ENCODE data around the gene RGP1. TPM values are rescaled to one million over a fixed set of nuclear protein-coding genes. Genes with fewer than 3 reads are reported as not detected.

RGP1 gene
- polyA plus RNA-seq, 3 donors: 28.7 to 31.8 (median 31.1) TPM

GRCh38 chr9:35716230-35716629 lies 32.9 kb upstream of the RGP1 start:
- no peak for DNase-seq

DNA sequence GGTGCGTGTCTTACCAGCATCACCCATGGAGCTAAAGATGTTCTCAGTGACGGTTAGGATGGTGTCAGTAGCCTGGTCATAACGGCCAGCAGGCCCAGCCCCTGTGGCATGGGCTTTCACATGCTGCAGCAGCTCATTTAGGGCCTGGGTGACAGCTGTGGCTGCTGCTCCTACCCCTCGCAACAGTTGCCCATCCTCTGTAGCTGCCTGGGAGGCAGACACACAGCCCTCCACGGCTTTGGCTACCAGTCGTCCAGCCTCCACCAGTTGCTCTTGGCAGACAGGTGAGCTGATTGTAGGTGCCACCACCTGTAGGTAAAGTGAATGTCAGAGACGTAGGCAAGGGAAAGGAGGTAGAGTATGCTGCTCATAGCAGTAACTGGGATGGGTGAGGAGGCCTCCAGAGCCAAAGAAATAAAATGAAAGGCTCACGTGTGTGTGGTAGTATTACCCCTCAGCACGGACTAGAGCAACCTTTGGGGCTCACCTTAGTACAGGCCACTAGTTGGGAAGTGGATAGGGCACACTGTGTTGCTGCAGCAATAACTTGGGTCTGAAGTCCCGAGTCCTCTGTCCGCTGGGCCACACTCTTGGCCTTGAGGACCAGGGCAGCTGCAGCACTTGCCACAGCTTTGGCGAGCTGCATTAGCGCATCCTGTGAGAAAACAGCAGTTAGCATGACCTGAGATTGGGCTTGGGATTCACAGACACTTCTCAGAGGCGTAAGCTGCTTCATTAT lies 31.8 kb upstream of the RGP1 start:
- no peak for DNase-seq

DNA sequence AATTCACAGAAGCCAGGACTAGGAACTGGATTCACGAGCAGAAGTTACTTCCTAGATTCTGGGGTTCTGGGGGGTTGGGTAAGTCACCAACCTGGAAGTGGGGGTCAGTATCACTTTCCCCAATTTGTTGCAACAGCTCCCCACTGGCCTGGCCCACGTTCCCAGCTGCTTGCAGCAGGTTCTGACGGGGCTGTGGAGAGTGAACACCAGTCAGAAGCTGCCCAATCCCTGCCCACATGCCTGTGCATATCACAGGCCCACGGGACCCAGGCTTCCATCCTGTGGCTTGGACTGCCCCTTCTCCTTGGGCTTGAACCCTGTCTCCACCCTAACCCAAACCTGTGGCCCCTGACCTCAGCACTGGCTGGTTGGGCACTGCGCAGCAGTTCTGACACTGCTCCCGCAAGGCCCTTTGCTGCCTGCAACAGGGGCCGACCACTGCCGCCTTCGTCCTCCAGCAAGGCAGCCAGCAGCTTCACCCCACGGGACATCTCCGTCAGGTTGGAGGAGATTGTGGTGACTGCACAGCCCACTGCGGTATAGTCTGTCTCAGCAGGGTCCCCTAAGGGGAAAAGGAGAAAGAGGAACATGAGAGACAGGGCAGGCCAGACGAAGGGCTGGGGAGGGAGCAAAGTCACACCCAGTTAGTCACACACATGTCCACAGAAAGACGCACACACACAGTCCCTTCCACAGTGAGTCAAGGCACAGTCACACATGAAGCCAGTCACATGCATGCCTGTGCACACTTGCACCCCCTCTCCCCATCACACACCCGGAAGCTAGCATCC lies 30.2 kb upstream of the RGP1 start:
- DNase-seq: no peak

- no peak for DNase-seq
Observed at GRCh38 chr9:35719546-35719945, 29.5 kb upstream of the RGP1 start.

GRCh38 chr9:35723426-35723825 lies 25.7 kb upstream of the RGP1 start:
- no peak for DNase-seq

DNA sequence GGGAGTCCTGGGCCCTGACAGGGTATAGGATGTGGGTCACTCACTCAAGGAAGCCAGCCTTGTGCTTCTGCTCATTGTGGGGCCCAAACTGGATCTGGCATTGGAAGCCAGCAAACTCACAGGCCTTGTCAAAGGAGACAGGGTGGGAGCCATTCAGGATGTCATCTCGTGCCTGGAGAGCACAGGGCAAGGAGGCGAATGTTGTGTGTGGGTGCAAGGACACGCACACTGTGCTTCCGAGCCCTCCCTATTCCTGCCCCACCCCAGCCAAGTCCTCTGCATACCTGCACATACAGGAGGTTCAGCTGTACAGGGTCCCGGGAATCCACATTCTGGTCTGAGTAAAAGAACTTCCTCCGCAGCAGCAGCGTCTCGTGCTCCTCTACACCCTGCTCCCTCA lies 25.2 kb upstream of the RGP1 start:
- DNase-seq: no peak

DNA sequence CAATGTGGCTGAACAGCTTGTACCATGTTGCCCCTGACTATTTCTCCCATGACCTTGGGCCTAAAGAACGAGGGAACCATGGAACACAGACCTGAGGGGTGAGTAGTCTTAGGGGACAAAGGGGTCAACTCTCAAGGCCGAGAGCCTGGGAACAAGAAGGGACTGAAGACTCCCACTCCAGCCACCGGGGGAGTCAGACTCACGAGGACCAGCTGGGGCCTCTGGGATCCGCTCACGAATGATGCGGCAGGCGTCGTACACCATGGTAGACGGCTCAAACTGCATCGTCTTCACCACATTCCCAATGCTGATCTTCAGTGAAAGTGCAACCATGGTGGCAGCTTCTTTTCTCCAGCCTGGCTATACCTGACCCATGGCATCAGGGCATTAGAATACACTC lies 23.7 kb upstream of the RGP1 start:
- DNase-seq: no peak

GRCh38 chr9:35726931-35727330 lies 22.2 kb upstream of the RGP1 start:
- no peak for DNase-seq

- no peak for DNase-seq
Observed at GRCh38 chr9:35727676-35728040, 21.4 kb upstream of the RGP1 start.

GRCh38 chr9:35728041-35728971 lies 20.8 kb upstream of the RGP1 start:
- no peak for DNase-seq

GRCh38 chr9:35729101-35729500 lies 20.0 kb upstream of the RGP1 start:
- DNase-seq: no peak

GRCh38 chr9:35729700-35730485 lies 19.2 kb upstream of the RGP1 start:
- no peak for DNase-seq

DNA sequence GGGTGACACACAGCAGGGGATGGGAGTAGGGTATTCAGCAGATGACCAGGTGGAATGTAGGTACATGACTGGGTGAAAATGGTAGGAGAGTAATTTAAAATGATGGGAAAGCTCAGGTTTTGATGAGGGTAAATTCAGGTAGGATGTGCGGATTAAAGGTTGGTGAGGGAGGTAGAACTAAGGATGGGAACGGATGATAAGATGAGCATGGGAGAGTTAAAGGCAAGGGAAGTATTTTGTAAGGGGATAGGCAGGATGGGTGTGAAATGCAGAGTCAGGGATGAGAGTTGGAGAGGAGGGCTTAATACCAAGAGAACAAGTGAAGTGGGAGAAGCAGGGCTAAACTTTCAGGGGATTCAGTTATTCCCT lies 18.6 kb upstream of the RGP1 start:
- DNase-seq: no peak

GRCh38 chr9:35731415-35732184 lies 17.5 kb upstream of the RGP1 start:
- DNase-seq: no peak

DNA sequence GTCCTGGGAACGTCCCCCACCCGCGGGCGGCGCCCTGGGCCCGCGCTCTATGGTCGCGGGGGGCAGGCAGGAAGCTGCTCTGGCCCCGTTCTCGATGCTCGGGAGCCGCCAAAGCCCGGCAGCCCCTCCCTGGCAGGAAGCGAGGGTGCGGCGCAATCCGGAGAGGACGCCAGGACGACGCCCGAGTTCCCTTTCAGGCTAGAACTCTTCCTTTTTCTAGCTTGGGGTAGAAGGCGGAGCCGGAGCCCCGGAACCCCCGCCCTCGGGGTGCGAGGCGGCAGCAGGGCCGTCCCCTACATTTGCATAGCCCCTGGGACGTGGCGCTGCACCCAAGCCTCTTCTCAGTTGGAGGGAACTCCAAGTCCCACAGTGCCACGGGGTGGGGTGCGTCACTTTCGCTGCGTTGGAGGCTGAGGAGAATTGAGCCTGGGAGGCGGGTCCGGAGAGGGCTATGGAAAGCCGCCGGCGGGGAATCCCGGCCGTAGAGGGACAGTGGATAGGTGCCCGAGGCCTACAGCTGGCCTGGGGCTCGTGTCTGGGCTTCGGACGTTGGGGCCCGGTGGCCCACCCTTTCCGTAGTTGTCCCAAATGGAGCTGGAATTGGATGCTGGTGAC lies 16.8 kb upstream of the RGP1 start, which contains the start of the genes CREB3 and TLN1:
Gene CREB3 (plus strand): TSS at position 482 of the 615 bp plus-strand sequence. CDS start 107 bp downstream, at position 589.
Gene TLN1 (minus strand): TSS at position 11 of the 615 bp plus-strand sequence. CDS start 6,501 bp downstream, outside the sequence.
- DNase-seq: peak; percentile 98

DNA sequence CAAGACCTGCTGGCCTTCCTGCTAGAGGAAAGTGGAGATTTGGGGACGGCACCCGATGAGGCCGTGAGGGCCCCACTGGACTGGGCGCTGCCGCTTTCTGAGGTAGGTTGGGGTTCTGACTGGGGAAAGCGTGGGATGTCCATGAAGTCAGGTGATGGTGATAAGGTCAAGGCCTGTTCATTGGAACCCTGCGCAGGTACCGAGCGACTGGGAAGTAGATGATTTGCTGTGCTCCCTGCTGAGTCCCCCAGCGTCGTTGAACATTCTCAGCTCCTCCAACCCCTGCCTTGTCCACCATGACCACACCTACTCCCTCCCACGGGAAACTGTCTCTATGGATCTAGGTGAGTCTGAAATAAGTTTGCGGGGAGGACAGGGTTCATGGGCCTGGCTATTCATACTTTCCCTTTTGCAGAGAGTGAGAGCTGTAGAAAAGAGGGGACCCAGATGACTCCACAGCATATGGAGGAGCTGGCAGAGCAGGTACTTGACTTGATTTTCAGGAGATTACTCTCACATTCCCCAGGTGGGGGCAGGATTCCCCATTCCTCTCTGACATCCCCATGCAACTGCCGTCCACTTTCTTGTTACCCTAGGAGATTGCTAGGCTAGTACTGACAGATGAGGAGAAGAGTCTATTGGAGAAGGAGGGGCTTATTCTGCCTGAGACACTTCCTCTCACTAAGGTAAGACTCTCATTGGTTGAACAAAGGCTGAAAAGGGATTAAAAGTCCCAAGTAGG lies 16.1 kb upstream of the RGP1 start:
- DNase-seq: no peak

GRCh38 chr9:35734096-35734495 lies 15.0 kb upstream of the RGP1 start:
- no peak for DNase-seq

DNA sequence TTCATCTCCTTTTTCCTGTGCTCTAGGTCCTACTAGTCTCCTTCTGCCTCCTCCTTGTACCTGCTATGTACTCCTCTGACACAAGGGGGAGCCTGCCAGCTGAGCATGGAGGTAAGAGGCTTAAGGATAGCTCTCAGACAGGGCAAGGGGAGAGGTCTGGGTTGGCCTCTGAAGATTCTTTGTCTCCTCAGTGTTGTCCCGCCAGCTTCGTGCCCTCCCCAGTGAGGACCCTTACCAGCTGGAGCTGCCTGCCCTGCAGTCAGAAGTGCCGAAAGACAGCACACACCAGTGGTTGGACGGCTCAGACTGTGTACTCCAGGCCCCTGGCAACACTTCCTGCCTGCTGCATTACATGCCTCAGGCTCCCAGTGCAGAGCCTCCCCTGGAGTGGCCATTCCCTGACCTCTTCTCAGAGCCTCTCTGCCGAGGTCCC lies 12.9 kb upstream of the RGP1 start:
- no peak for DNase-seq

GRCh38 chr9:35737143-35737542 lies 11.9 kb upstream of the RGP1 start:
- DNase-seq: no peak
